Spinal cord (tissue), 10 donors: Measurements from ENCODE around the gene SH3RF3. TPM values are rescaled to one million over a fixed set of nuclear protein-coding genes. Genes with fewer than 3 reads are reported as not detected.

Source experiments
- DNase-seq, 6 donors: peaks; one replicate each; pipeline versions ENCODE4 v3.0.0 to v3.0.0-alpha.2; 2013 to 2015; ENCODE audit warnings: low spot score in 6 of 6, low read depth in 4 of 6
- H3K27ac ChIP-seq: one replicate; pipeline ENCODE4 v1.5.1; 2013; ENCODE audit warnings: low read depth, low read length, control low read depth
- H3K27me3 ChIP-seq: one replicate; pipeline ENCODE4 v1.6.1; 2013; ENCODE audit warnings: low read length; ENCODE audit not compliant: control insufficient read depth, insufficient read depth
- H3K36me3 ChIP-seq: one replicate; pipeline ENCODE4 v1.6.1; 2013; ENCODE audit warnings: low read length; ENCODE audit not compliant: control insufficient read depth, insufficient read depth
- H3K4me1 ChIP-seq: one replicate; pipeline ENCODE4 v1.6.1; 2013; ENCODE audit warnings: low read length; ENCODE audit not compliant: control insufficient read depth, insufficient read depth
- H3K4me3 ChIP-seq: one replicate; pipeline ENCODE4 v1.5.1; 2013; ENCODE audit warnings: low read depth, low read length, control low read depth
- H3K9me3 ChIP-seq: one replicate; pipeline ENCODE4 v1.6.1; 2013; ENCODE audit warnings: low read length; ENCODE audit not compliant: control insufficient read depth, insufficient read depth
- WGBS: methylation state at CpG from one replicate; pipeline ENCODE4 v1.1.5; 2013; ENCODE audit warnings: missing lambda C conversion rate; ENCODE audit not compliant: insufficient coverage; 5-methylcytosine and 5-hydroxymethylcytosine counted together
- polyA plus RNA-seq, 2 donors: library from polyadenylated mRNA; unstranded; fragments of 120-200 nt; gene quantifications; one replicate each; pipeline ENCODE4 v1.2.1, GENCODE V29; 2013; ENCODE audit not compliant: insufficient read length in 2 of 2
- total RNA-seq, 2 donors: library from RNA; depleted of rRNA in 1 of 2; stranded (reverse); fragments of 120-200 nt in 1 of 2; fragments of >200 nt in 1 of 2; gene quantifications; one replicate each; pipeline versions ENCODE4 v1.2.3 to v1.2.4, GENCODE V29; 2013 to 2014
- donor health status: healthy.

The SH3RF3 gene
- total and polyA plus RNA-seq, 4 donors: 4.8 to 11.8 (median 7.8) TPM

GRCh38 chr2:109503191-109503590 lies 374.2 kb downstream of the SH3RF3 start:
- no CpG with 5 or more reads among the region's 5 CpGs for WGBS

DNA sequence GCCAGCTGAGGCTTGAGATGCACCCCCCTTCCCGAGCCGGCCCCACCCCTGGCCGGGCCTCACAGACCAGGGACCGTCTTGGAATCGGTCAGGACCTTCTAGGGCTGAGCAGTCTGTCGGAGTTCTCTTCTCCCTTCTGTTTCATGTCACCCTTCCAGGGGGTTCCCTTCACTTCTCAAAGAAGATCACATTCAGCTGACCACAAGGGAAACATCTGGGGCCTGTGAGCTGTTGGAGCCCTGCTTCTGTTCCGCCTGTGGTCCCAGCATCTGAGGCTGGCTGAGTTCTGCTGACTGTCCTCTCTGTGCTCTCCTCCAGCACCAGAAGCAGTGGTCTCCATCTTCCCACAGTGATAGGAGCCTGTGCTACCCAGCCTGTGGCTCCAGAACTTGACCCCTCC lies 378.2 kb downstream of the SH3RF3 start:
- Histone ChIP-seq H3K4me1 (peaks cover 15% of the 10 kb centered on the region), H3K4me3 (no peak overlapping the region), H3K36me3 (peaks cover 6% of the 10 kb centered on the region), H3K27ac (no peak overlapping the region), H3K9me3 (peaks cover 11% of the 10 kb centered on the region), H3K27me3 (peaks cover 3% of the 10 kb centered on the region)
- 94% methylated on average over 7 of the region's 7 CpGs for WGBS
- no peak for DNase-seq

More at GRCh38 chr2:109503191-109503590, 374.2 kb downstream of the SH3RF3 start:
- H3K4me1 ChIP-seq: peaks cover 20% of the 10 kb centered on the region
- H3K27me3 ChIP-seq: no peaks in the 10 kb centered on the region
- DNase-seq: no peak
- H3K9me3 ChIP-seq: peaks cover 11% of the 10 kb centered on the region
- H3K27ac ChIP-seq: no peak overlapping the region
- H3K4me3 ChIP-seq: no peak overlapping the region
- H3K36me3 ChIP-seq: peaks cover 23% of the 10 kb centered on the region

DNA sequence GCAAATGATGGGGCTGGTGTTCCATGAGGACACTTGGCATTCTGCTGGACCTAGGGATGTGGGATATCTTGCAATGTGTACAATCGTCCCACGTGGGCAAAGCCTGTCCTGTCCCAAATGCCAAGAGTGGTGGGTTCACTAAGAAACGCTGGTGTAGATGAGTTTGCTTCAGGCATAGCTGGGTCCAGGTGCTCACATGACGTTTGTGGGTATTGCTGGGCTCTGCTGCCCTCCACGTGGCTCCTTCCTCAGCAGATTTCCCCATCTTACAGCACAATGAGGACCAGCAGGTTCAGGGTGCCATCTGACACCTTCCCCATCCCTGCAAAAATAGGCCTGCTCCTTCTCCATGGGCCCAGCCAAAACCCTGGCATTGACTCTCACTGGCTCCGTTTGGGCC lies 378.8 kb downstream of the SH3RF3 start:
- H3K9me3 ChIP-seq: peaks cover 11% of the 10 kb centered on the region
- WGBS: 91% methylated on average over 6 of the region's 6 CpGs
- H3K27ac ChIP-seq: no peak overlapping the region
- DNase-seq: no peak
- no peak overlapping the region for H3K4me3 ChIP-seq
- H3K4me1 ChIP-seq: peaks cover 9% of the 10 kb centered on the region
- H3K36me3 ChIP-seq: peaks cover 6% of the 10 kb centered on the region
- H3K27me3 ChIP-seq: peaks cover 3% of the 10 kb centered on the region

DNA sequence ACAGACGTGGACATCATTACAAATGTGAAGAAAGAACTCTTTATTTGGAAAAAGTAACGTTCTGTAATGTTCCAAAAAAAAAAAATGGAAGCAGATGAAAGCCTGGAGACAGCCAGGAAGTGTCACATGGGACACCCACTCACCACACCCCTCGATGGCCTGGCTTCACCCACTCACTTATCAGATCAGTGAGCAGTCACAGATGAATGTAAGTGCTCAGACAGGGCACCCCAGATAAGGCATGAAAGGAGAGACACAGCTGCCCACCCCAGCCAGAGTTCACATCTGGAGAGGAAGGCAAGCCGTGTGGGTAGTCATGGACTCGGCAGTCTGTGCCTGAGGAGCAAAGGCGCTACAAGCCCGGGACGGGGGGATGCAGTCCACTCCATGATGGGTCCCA lies 379.6 kb downstream of the SH3RF3 start:
- Histone ChIP-seq H3K9me3 (peaks cover 11% of the 10 kb centered on the region), H3K4me3 (no peak overlapping the region), H3K27me3 (peaks cover 3% of the 10 kb centered on the region), H3K4me1 (peaks cover 8% of the 10 kb centered on the region), H3K27ac (no peak overlapping the region), H3K36me3 (peaks cover 6% of the 10 kb centered on the region)
- no peak for DNase-seq
- 88% methylated on average over 5 of the region's 8 CpGs for WGBS

GRCh38 chr2:109510136-109511028 lies 381.4 kb downstream of the SH3RF3 start:
- WGBS: 59% methylated on average over 18 of the region's 19 CpGs
- Histone ChIP-seq H3K4me1 (peaks cover 19% of the 10 kb centered on the region), H3K9me3 (peaks cover 9% of the 10 kb centered on the region), H3K4me3 (no peak overlapping the region), H3K27me3 (peaks cover 3% of the 10 kb centered on the region), H3K36me3 (no peaks in the 10 kb centered on the region), H3K27ac (no peak overlapping the region)
- peak; percentile 46 to 92 (median 63) for DNase-seq

GRCh38 chr2:109511168-109511567 lies 382.2 kb downstream of the SH3RF3 start:
- peaks cover 3% of the 10 kb centered on the region for H3K27me3 ChIP-seq
- whole genome bisulfite sequencing: 98% methylated on average over 3 of the region's 3 CpGs
- peaks cover 19% of the 10 kb centered on the region for H3K4me1 ChIP-seq
- DNase-seq: no peak
- no peak overlapping the region for H3K27ac ChIP-seq
- H3K9me3 ChIP-seq: peaks cover under 1% of the 10 kb centered on the region
- H3K4me3 ChIP-seq: no peak overlapping the region
- no peaks in the 10 kb centered on the region for H3K36me3 ChIP-seq

GRCh38 chr2:109512076-109512475 lies 383.1 kb downstream of the SH3RF3 start:
- no peak for DNase-seq
- H3K27ac ChIP-seq: no peak overlapping the region
- WGBS: 78% methylated on average over 5 of the region's 5 CpGs
- H3K4me3 ChIP-seq: no peak overlapping the region
- H3K36me3 ChIP-seq: no peaks in the 10 kb centered on the region
- H3K4me1 ChIP-seq: peaks cover 28% of the 10 kb centered on the region
- H3K9me3 ChIP-seq: no peaks in the 10 kb centered on the region
- peaks cover 3% of the 10 kb centered on the region for H3K27me3 ChIP-seq

DNA sequence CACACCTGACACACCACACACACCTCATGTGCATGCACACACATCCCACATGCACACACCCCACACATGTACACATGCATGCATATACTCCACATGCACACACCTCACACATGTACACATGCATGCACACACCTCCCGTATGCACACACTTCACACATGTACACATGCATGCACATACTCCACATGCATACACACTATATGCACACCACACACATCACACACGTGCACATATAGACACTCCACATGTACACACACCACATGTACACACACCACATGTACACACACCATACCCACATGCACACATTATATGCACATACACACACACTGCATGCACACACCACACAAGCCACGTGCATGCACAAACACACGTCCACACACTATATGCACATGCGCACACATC lies 384.2 kb downstream of the SH3RF3 start:
- Histone ChIP-seq H3K27me3 (peaks cover 3% of the 10 kb centered on the region), H3K36me3 (no peaks in the 10 kb centered on the region), H3K27ac (no peak overlapping the region), H3K4me1 (peaks cover 36% of the 10 kb centered on the region), H3K9me3 (no peaks in the 10 kb centered on the region), H3K4me3 (no peak overlapping the region)
- 97% methylated on average over 5 of the region's 5 CpGs for WGBS
- DNase-seq: no peak

DNA sequence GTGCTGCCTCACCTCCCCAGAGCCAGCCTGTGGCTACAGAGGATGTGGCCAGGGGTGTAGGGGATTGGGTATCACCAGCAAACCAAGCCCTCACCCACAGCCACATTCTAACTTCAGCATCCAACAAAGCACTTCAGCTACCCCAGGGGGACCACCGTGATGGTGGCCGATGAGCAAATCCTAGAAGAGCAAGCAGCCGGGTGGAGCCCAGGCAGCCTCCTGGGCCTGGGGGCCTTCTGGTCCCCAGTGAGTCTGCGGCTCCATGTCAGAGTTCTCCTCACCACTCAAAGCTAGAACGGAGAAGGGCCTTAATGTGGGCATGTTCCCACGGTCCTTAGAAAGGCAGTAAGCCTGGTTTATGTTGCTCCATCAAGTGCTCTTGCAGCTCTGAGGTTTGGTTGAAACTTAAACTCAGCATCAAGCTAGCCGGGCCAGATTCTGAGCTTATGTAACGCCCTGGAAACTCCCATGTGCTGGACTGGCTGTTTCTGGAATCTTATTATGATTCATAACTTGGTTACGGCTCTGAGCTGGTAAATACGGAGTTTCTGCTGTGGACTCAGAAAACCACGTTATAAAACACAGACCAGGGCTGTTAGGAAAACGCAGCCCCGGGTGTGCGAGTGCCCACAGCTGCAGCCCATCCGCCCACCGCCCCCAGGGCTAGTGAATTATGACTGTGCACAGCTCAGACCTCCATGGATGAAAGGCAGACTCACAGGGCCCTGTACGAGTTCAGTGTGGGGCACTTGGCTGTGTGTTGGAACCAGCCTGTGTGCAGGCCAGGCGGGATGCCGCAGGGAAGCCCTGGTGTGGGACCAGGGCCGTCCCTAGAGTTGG lies 385.0 kb downstream of the SH3RF3 start:
- Histone ChIP-seq H3K4me1 (peaks cover 36% of the 10 kb centered on the region), H3K9me3 (no peaks in the 10 kb centered on the region), H3K36me3 (no peaks in the 10 kb centered on the region), H3K27ac (no peak overlapping the region), H3K27me3 (peaks cover 3% of the 10 kb centered on the region), H3K4me3 (no peak overlapping the region)
- peak in 1 of 6 donors; percentile 35 for DNase-seq
- 67% methylated on average over 20 of the region's 20 CpGs for WGBS
